Fibroblast of peridontal ligament (primary cell): Measurements from ENCODE around the gene KRR1.
A peak's percentile ranks its signal among the peaks of the same experiment; 100 is the strongest.
"Not testable (repeated sequence)": the region's sequence is repeated elsewhere in the genome, so short reads cannot be mapped to it uniquely, and the experiment has no call there.

Experiments
- DNase-seq: peaks from one replicate; pipeline ENCODE4 v3.0.0-alpha.2; 2010; ENCODE audit errors: extremely low read depth

Gene KRR1

GRCh38 chr12:75477137-75477536 is 34.3 kb downstream of the KRR1 start:
- DNase-seq, result no peak

- DNase-seq, result no peak
Observed at GRCh38 chr12:75476071-75476470, 35.3 kb downstream of the KRR1 start.

- no peak for DNase-seq
Observed at GRCh38 chr12:75474116-75474515, 37.3 kb downstream of the KRR1 start.

- no peak for DNase-seq
Observed at GRCh38 chr12:75471902-75472890, 39.2 kb downstream of the KRR1 start.

- DNase-seq, result no peak
Observed at GRCh38 chr12:75460204-75460603, 51.2 kb downstream of the KRR1 start.

GRCh38 chr12:75459755-75460154 is 51.7 kb downstream of the KRR1 start:
- no peak for DNase-seq

GRCh38 chr12:75457866-75458265 is 53.5 kb downstream of the KRR1 start:
- DNase-seq, result not testable (repeated sequence)

GRCh38 chr12:75457191-75457590 is 54.2 kb downstream of the KRR1 start:
- no peak for DNase-seq

GRCh38 chr12:75455839-75456238 is 55.6 kb downstream of the KRR1 start:
- no peak for DNase-seq

- peak; percentile 40 for DNase-seq
Observed at GRCh38 chr12:75452675-75453330, 58.6 kb downstream of the KRR1 start.

- no peak for DNase-seq
Observed at GRCh38 chr12:75447691-75448393, 63.6 kb downstream of the KRR1 start.

GRCh38 chr12:75446857-75447256 is 64.6 kb downstream of the KRR1 start:
- peak; percentile 77 for DNase-seq

- not testable (repeated sequence) for DNase-seq
Observed at GRCh38 chr12:75445137-75445507, 66.3 kb downstream of the KRR1 start.

- DNase-seq, result peak; percentile 45
Observed at GRCh38 chr12:75444429-75445136, 66.8 kb downstream of the KRR1 start.

GRCh38 chr12:75443709-75444108 is 67.7 kb downstream of the KRR1 start:
- peak; percentile 18 for DNase-seq

GRCh38 chr12:75442454-75442853 is 69.0 kb downstream of the KRR1 start:
- not testable (repeated sequence) for DNase-seq

GRCh38 chr12:75441687-75442449 is 69.5 kb downstream of the KRR1 start:
- DNase-seq, result not testable (repeated sequence)
